IMR-90 (cell line): ENCODE results near the gene PPFIA2. TPM values are rescaled to one million over a fixed set of nuclear protein-coding genes. Genes with fewer than 3 reads are reported as not detected.
A peak's percentile ranks its signal among the peaks of the same experiment; 100 is the strongest.

Experiments
- ATAC-seq: fragments of 200-7000 bp; cut with Tn5 transposase; 2 replicates; pipeline ENCODE4 v1.9.1; 2020; ENCODE audit warnings: low read depth, mild to moderate bottlenecking, moderate library complexity
- Bru-seq: library from RNA; stranded (reverse); fragments of 400-500 nt; gene quantifications from one replicate; lab custom pipeline; 2021; lab: Mats Ljungman, UMichigan
- BruChase-seq, 2 experiments: library from RNA; stranded (reverse); fragments of 400-500 nt; gene quantifications; one replicate each; lab custom pipeline; 2021; lab: Mats Ljungman, UMichigan
- BruUV-seq: library from RNA; stranded (reverse); fragments of 400-500 nt; replicated peaks from 2 replicates; lab custom pipeline; 2021; lab: Mats Ljungman, UMichigan
- CTCF ChIA-PET: fragments of 300-600 bp; formaldehyde crosslinking; extraction: SDS; loops from one replicate; lab custom pipeline; 2021; ENCODE audit warnings: antibody characterized with exemption; lab: Yijun Ruan, JAX
- POLR2A ChIA-PET: fragments of 300-600 bp; sonication (Branson Sonifier 250); formaldehyde crosslinking; loops from one replicate; lab custom pipeline; 2022; ENCODE audit warnings: antibody characterized with exemption; ENCODE audit not compliant: unreplicated experiment; lab: Charles Lee
- DNase-seq: peaks from one replicate; pipeline ENCODE4 v3.0.0; 2013
- H2AFZ ChIP-seq: replicated peaks from 2 replicates; pipeline ENCODE3; 2013; ENCODE audit warnings: low read length, mild to moderate bottlenecking; ENCODE audit not compliant: poor library complexity
- H2AK5ac ChIP-seq: 2 replicates; pipeline ENCODE4 v1.6.1; 2013; ENCODE audit warnings: low read depth, low read length, inconsistent platforms
- H2AK9ac ChIP-seq: replicated peaks from 2 replicates; pipeline ENCODE3; 2013; ENCODE audit warnings: mild to moderate bottlenecking, low read depth, low read length, moderate library complexity; ENCODE audit not compliant: poor library complexity
- H2BK120ac ChIP-seq: 2 replicates; pipeline ENCODE4 v1.6.1; 2013; ENCODE audit warnings: low read depth, low read length, inconsistent platforms
- H2BK15ac ChIP-seq: 3 replicates; pipeline ENCODE4 v1.6.1; 2013; ENCODE audit warnings: low read depth, low read length, inconsistent platforms
- H2BK20ac ChIP-seq: 2 replicates; pipeline ENCODE4 v1.6.1; 2013; ENCODE audit warnings: low read depth, mild to moderate bottlenecking, inconsistent platforms, low read length, moderate library complexity
- H2BK5ac ChIP-seq: 2 replicates; pipeline ENCODE4 v1.6.1; 2013; ENCODE audit warnings: mild to moderate bottlenecking, low read depth, low read length, inconsistent platforms; ENCODE audit not compliant: poor library complexity, severe bottlenecking
- H3K14ac ChIP-seq: replicated peaks from 2 replicates; pipeline ENCODE4 v1.6.1; 2013; ENCODE audit warnings: low read depth, low read length, inconsistent platforms
- H3K18ac ChIP-seq: 2 replicates; pipeline ENCODE4 v1.6.1; 2013; ENCODE audit warnings: low read depth, low read length, control low read depth
- H3K23ac ChIP-seq: 2 replicates; pipeline ENCODE4 v1.6.1; 2013; ENCODE audit warnings: low read depth, low read length, inconsistent platforms
- H3K27ac ChIP-seq: 2 replicates; pipeline ENCODE4 v1.5.1; 2013; ENCODE audit warnings: mild to moderate bottlenecking, control low read depth, low read length; ENCODE audit not compliant: insufficient read depth
- H3K27me3 ChIP-seq: 2 replicates; pipeline ENCODE4 v1.6.1; 2013; ENCODE audit warnings: low read length; ENCODE audit not compliant: control insufficient read depth, insufficient read depth
- H3K36me3 ChIP-seq: 2 replicates; pipeline ENCODE4 v1.6.1; 2013; ENCODE audit warnings: low read length, mixed read lengths; ENCODE audit not compliant: control insufficient read depth, insufficient read depth
- H3K4ac ChIP-seq: 2 replicates; pipeline ENCODE4 v1.6.1; 2013; ENCODE audit warnings: low read depth, low read length, inconsistent platforms
- H3K4me1 ChIP-seq: 2 replicates; pipeline ENCODE4 v1.6.1; 2013; ENCODE audit warnings: low read length, mixed read lengths; ENCODE audit not compliant: control insufficient read depth, insufficient read depth
- H3K4me2 ChIP-seq: 2 replicates; pipeline ENCODE4 v1.6.1; 2013; ENCODE audit warnings: low read depth, mild to moderate bottlenecking, control low read depth, low read length, moderate library complexity
- H3K4me3 ChIP-seq: 2 replicates; pipeline ENCODE4 v1.5.1; 2013; ENCODE audit warnings: low read depth, mild to moderate bottlenecking, control low read depth, low read length, moderate library complexity; ENCODE audit not compliant: insufficient read depth
- H3K56ac ChIP-seq: 2 replicates; pipeline ENCODE4 v1.6.1; 2013; ENCODE audit warnings: low read length, inconsistent platforms; ENCODE audit not compliant: insufficient read depth; ENCODE audit errors: extremely low read depth
- H3K79me1 ChIP-seq, 2 experiments: 2 replicates each; pipeline ENCODE4 v1.6.1; 2013; ENCODE audit warnings: low read length in 2 of 2, inconsistent platforms in 1 of 2, low read depth in 1 of 2
- H3K9ac ChIP-seq: 2 replicates; pipeline ENCODE4 v1.6.1; 2013; ENCODE audit warnings: low read depth, low read length, control low read depth
- H3K9me1 ChIP-seq: 2 replicates; pipeline ENCODE4 v1.6.1; 2013; ENCODE audit warnings: low read length, inconsistent platforms; ENCODE audit not compliant: insufficient read depth
- H3K9me3 ChIP-seq: 2 replicates; pipeline ENCODE4 v1.6.1; 2013; ENCODE audit warnings: low read length; ENCODE audit not compliant: control insufficient read depth, insufficient read depth
- H4K20me1 ChIP-seq: 2 replicates; pipeline ENCODE4 v1.6.1; 2013; ENCODE audit warnings: low read length, inconsistent platforms; ENCODE audit not compliant: insufficient read depth
- H4K5ac ChIP-seq: 2 replicates; pipeline ENCODE4 v1.6.1; 2013; ENCODE audit warnings: mild to moderate bottlenecking, low read depth, low read length, control low read depth
- H4K8ac ChIP-seq, 2 experiments: 2 replicates each; pipeline ENCODE4 v1.6.1; 2013; ENCODE audit warnings: low read depth in 2 of 2, low read length in 2 of 2, control low read depth in 1 of 2, inconsistent platforms in 1 of 2
- H4K91ac ChIP-seq: 2 replicates; pipeline ENCODE4 v1.6.1; 2013; ENCODE audit warnings: low read depth, low read length, inconsistent platforms; ENCODE audit not compliant: insufficient read depth
- BHLHE40 ChIP-seq: fragments of 150-350 bp; IDR thresholded peaks from 2 replicates; pipeline ENCODE4 v1.6.1; 2016; ENCODE audit warnings: mild to moderate bottlenecking, low read depth, low read length
- CHD1 ChIP-seq: IDR thresholded peaks from 2 replicates; pipeline ENCODE4 v1.6.1; 2012; ENCODE audit warnings: low read depth, low read length, improper control_type of control experiment
- NFE2L2 ChIP-seq: fragments of 150-350 bp; IDR thresholded peaks from 2 replicates; pipeline ENCODE4 v1.6.1; 2016; ENCODE audit warnings: low read depth, mild to moderate bottlenecking, low read length
- POLR2A ChIP-seq: IDR thresholded peaks from 2 replicates; pipeline ENCODE4 v1.6.1; 2012; ENCODE audit warnings: mild to moderate bottlenecking, low read depth, low read length
- RAD21 ChIP-seq: IDR thresholded peaks from 2 replicates; pipeline ENCODE4 v1.6.1; 2012; ENCODE audit warnings: low read length, improper control_type of control experiment
- RCOR1 ChIP-seq: IDR thresholded peaks from 2 replicates; pipeline ENCODE4 v1.6.1; 2012; ENCODE audit warnings: mild to moderate bottlenecking, low read length, improper control_type of control experiment; ENCODE audit not compliant: insufficient replicate concordance
- RFX5 ChIP-seq: IDR thresholded peaks from 2 replicates; pipeline ENCODE4 v1.8.0; 2012; ENCODE audit warnings: low read depth, mild to moderate bottlenecking, low read length, moderate library complexity
- SMC3 ChIP-seq: fragments of 150-350 bp; IDR thresholded peaks from 2 replicates; pipeline ENCODE4 v1.6.1; 2016; ENCODE audit warnings: low read depth, mild to moderate bottlenecking, antibody characterized with exemption, low read length, moderate library complexity
- WGBS, 2 experiments: methylation state at CpG; one replicate each; pipeline versions ENCODE4 v1.1.5 to v1.1.7; 2013; ENCODE audit warnings: missing lambda C conversion rate in 2 of 2; ENCODE audit not compliant: insufficient read length in 1 of 2; ENCODE audit errors: extremely low coverage in 2 of 2; 5-methylcytosine and 5-hydroxymethylcytosine counted together
- dilution Hi-C: fragments of 300-500 bp; cut with HindIII; formaldehyde crosslinking; loops from one replicate; pipeline ENCODE4 v1.14.3; 2018; ENCODE audit warnings: low sequenced_read_pairs; ENCODE audit not compliant: unreplicated experiment
- in situ Hi-C: fragments of 300-500 bp; cut with MboI; formaldehyde crosslinking; loops from 3 replicates; pipeline ENCODE4 v1.14.3; 2019; ENCODE audit warnings: low sequenced_read_pairs, inconsistent platforms, mixed read lengths
- intact Hi-C: fragments of 100-400 bp; cut with micrococcal nuclease; formaldehyde crosslinking; loops from 2 replicates; pipeline ENCODE4 v1.10.0; 2022
- long read RNA-seq: library from polyadenylated mRNA; unstranded; transcript quantifications from one replicate; pipeline ENCODE4 v2.0.0, GENCODE V29; 2021; ENCODE audit not compliant: unreplicated experiment
- polyA plus RNA-seq, 3 experiments: library from polyadenylated mRNA; depleted of rRNA; stranded (reverse); fragments of >200 nt; gene quantifications; 2 replicates each; pipeline ENCODE4 v1.2.3, GENCODE V29; 2012; ENCODE audit warnings: low replicate concordance in 1 of 3
- total RNA-seq: library from RNA; depleted of rRNA; stranded (reverse); fragments of >200 nt; gene quantifications from 2 replicates; pipeline ENCODE4 v1.2.3, GENCODE V29; 2012; rRNA removed
- TF ChIP-seq, protein P1 (sequence below): conservative IDR thresholded peaks from 2 replicates; pipeline ENCODE4 v1.5.1; 2012; ENCODE audit warnings: mild to moderate bottlenecking, low read depth, low read length, improper control_type of control experiment
- TF ChIP-seq, protein P2 (sequence below): fragments of 150-350 bp; IDR thresholded peaks from 2 replicates; pipeline ENCODE4 v1.6.1; 2017; ENCODE audit warnings: mild to moderate bottlenecking, antibody characterized with exemption, low read length, low read depth
- TF ChIP-seq, protein P3 (sequence below): fragments of 150-350 bp; IDR thresholded peaks from 2 replicates; pipeline ENCODE4 v1.6.1; 2016; ENCODE audit warnings: low read depth, mild to moderate bottlenecking, low read length, moderate library complexity, borderline replicate concordance

The PPFIA2 gene
- total RNA-seq = 0.28 and 1.3 TPM in 2 replicates
- polyA plus RNA-seq (2012; rRNA removed) = 0.29 TPM in 1 of 2 replicates, not detected in the other
- polyA plus RNA-seq (2012; cell fraction: cytosol; rRNA removed) = not detected in 2 replicates
- not detected in 2 replicates for polyA plus RNA-seq (2012; cell fraction: nucleus; rRNA removed; ENCODE audit: low replicate concordance)
- percentile 3 among the genes with signal in this experiment for Bru-seq, nascent RNA
- percentile 1 among the genes with signal in this experiment for BruChase-seq, experiment 1, labeled RNA remaining after a 6-hour chase
- percentile 2 among the genes with signal in this experiment for BruChase-seq, experiment 2, labeled RNA remaining after a 2-hour chase
- long read RNA-seq = 0 reads

DNA sequence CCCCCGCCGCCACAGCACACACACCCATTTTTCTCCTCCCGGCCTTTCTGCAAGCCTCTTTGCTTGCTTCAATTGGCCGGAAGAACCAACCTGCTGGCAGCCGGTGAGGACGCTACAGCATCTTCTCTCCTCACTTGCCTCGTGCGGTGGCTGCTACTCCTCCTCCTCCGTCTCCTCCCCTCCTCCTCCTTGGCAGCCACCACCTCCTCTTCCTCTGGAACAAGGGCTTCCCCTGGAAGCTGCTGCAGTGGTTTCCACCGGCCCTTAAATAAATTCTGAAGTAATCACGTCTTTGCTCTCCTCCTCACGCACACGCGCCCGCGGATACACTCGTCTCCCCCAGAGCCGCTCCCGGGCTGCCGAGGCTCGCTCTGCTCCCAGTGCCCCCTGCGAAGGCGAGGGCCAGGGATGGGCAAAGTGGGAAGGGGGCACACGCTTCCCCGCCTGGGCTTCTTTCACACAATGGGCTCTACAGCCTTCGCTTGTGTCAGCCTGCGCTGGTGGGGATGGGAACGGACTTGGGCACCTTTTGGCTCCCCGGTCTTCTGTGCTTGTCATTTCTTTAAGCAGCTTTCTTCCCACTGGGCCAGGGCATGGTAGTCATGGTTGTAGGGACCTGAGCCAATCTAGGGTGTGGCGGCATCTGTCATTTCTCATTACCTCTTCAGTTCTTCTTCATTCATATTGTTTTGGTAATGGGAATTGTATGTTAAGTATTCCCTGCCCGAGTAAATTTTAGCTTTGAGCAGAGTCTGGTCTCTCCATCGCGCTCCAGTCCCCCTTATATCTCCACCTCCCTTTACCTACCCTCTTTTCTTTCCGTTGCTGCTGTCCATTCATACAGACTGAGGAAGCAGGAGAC lies at the start of gene PPFIA2:
TSS of gene PPFIA2 (minus strand) at position 161 of the 862 bp plus-strand sequence.
- H2BK15ac ChIP-seq = no peak within 1 kb of the TSS
- H3K56ac ChIP-seq = no peak within 1 kb of the TSS
- 4% methylated on average over 5 of the region's 34 CpGs; no CpG with 5 or more reads in 1 of the 2 experiments for WGBS, 2 experiments
- CTCF ChIA-PET = no interaction called here
- H2AFZ ChIP-seq = peak within 1 kb of the TSS; percentile 69
- H2BK20ac ChIP-seq = no peak within 1 kb of the TSS
- H3K14ac ChIP-seq = no peak within 1 kb of the TSS
- no peak within 1 kb of the TSS for H4K8ac ChIP-seq
- H4K20me1 ChIP-seq = no peaks in the 10 kb centered on the region
- intact Hi-C loops = no loop called here
- no peak within 1 kb of the TSS for H2BK5ac ChIP-seq
- dilution Hi-C loops = no loop called here
- H3K27me3 ChIP-seq = peaks cover 1% of the 10 kb centered on the region; the same call in 1 of the 2 replicates
- H3K4me3 ChIP-seq = peak within 1 kb of the TSS; percentile 25; the same call in 1 of the 2 replicates
- no peaks in the 10 kb centered on the region for H3K4me1 ChIP-seq
- no peak within 1 kb of the TSS for H3K18ac ChIP-seq
- no peak within 1 kb of the TSS for H4K91ac ChIP-seq
- ATAC-seq (peak; percentile 62), DNase-seq (peak; percentile 4)
- H3K4ac ChIP-seq = no peak within 1 kb of the TSS
- no peak within 1 kb of the TSS for H3K27ac ChIP-seq
- H3K4me2 ChIP-seq = peak within 1 kb of the TSS; percentile 87
- no peaks in the 10 kb centered on the region for H3K9me3 ChIP-seq
- no peak within 1 kb of the TSS for H3K23ac ChIP-seq
- POLR2A ChIA-PET = no interaction called here
- no peaks in the 10 kb centered on the region for H3K36me3 ChIP-seq
- no peaks in the 10 kb centered on the region for H3K9me1 ChIP-seq
- H3K79me1 ChIP-seq = no peaks in the 10 kb centered on the region
- no peak within 1 kb of the TSS for H2AK5ac ChIP-seq
- TF ChIP-seq, protein P1, sequence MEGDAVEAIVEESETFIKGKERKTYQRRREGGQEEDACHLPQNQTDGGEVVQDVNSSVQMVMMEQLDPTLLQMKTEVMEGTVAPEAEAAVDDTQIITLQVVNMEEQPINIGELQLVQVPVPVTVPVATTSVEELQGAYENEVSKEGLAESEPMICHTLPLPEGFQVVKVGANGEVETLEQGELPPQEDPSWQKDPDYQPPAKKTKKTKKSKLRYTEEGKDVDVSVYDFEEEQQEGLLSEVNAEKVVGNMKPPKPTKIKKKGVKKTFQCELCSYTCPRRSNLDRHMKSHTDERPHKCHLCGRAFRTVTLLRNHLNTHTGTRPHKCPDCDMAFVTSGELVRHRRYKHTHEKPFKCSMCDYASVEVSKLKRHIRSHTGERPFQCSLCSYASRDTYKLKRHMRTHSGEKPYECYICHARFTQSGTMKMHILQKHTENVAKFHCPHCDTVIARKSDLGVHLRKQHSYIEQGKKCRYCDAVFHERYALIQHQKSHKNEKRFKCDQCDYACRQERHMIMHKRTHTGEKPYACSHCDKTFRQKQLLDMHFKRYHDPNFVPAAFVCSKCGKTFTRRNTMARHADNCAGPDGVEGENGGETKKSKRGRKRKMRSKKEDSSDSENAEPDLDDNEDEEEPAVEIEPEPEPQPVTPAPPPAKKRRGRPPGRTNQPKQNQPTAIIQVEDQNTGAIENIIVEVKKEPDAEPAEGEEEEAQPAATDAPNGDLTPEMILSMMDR = no peak
- TF ChIP-seq POLR2A (no peak), RFX5 (no peak), RAD21 (no peak), NFE2L2 (no peak), BHLHE40 (no peak), CHD1 (no peak), SMC3 (no peak), RCOR1 (no peak)
- TF ChIP-seq, protein P2, sequence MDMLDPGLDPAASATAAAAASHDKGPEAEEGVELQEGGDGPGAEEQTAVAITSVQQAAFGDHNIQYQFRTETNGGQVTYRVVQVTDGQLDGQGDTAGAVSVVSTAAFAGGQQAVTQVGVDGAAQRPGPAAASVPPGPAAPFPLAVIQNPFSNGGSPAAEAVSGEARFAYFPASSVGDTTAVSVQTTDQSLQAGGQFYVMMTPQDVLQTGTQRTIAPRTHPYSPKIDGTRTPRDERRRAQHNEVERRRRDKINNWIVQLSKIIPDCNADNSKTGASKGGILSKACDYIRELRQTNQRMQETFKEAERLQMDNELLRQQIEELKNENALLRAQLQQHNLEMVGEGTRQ = no peak
- TF ChIP-seq, protein P3, sequence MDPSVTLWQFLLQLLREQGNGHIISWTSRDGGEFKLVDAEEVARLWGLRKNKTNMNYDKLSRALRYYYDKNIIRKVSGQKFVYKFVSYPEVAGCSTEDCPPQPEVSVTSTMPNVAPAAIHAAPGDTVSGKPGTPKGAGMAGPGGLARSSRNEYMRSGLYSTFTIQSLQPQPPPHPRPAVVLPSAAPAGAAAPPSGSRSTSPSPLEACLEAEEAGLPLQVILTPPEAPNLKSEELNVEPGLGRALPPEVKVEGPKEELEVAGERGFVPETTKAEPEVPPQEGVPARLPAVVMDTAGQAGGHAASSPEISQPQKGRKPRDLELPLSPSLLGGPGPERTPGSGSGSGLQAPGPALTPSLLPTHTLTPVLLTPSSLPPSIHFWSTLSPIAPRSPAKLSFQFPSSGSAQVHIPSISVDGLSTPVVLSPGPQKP = no peak
- in situ Hi-C loops = no loop called here
- no peak within 1 kb of the TSS for H4K5ac ChIP-seq
- no TSS peak for BruUV-seq
- no peak within 1 kb of the TSS for H2AK9ac ChIP-seq
- H2BK120ac ChIP-seq = no peak within 1 kb of the TSS
- no peak within 1 kb of the TSS for H3K9ac ChIP-seq
